DMS53 (cell line): ENCODE measurements around the gene MALAT1.

Experiments used
- DNase-seq: peaks from one replicate; lab custom pipeline; 2025; lab: John Stamatoyannopoulos, UW

The MALAT1 gene

DNA sequence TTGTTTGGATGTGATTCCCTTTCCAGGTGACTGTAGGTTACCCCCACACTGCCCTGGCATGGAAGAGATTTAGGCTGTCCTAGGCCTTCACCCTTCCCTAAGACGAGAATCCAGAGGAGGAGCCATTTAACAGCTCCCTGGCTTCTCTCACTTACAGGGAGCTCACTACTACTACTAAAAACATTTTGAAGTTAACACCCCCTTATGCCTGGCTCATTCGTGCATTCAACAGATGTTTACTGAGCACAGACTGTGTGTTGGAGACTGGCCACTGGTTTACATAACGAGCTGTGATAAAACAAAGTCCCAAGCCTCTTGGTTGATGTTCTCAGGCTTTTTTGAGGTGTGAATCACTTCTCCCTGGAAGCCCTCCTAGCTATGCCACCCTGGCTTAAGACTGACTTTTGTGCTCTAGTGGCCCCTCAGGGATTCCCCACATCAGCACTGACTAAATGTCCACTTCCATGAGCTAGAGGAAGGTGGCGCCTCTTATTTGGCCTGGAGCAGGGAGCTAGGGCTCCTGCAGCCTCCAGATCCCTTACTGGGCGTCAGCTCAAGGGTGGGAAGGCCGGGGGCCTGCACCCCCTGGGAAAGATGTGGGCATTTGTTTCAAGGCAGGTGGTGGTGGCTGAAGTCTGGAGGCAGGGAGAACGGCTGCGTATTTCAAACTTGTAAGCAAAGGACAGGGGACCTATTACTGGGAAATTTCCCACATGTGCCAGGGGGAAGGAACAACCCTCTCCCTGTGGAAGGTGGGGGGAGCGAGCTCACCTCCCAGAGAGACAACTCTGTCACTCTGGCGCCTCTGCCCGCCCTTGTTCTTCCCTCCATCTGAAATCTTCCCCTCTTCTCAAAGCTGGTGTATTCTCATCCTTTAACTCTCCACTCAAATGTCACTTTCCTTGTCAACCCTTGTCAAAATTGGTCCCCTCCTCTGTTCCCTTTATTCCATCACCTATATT is 19.4 kb upstream of the MALAT1 start:
- peak; percentile 56 for DNase-seq

DNA sequence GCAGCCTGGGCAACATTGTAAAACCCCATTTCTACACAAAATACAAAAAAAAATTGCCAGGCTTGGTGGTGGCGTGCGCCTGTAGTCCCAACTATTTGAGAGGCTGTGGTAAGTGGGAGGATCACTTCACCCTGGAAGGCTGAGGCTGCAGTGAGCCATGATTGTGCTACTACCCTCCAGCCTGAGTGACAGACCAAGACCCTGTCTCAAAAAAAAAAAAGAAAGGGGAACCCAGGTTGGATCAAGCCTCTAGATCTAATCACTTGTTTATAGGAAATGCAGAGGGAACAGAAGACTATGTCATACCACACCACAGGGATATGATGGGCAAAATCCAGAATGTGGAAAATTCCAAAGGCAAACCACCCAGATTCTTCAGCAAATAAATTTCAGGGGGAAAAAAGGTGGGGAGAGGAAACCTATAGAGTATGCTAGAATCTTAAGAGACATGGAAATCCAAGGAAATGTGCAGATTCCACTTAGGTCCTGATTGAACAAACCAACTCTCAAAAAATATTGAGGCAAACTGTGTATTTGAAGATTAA is 16.5 kb upstream of the MALAT1 start:
- no peak for DNase-seq

DNA sequence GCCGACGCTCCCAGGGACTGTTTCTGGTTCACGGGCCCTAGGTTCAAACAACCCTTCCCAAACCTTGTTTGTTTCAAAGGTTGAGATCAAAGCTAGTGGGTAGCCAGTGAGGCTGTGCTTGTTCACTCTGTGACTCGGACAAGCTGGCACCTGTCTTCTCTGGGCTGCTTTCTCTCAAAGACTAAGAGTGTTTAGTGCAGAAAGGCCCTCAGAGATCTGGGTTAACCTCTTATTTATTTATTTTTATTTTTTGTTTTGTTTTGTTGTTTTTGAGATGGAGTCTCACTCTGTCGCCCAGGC is 13.0 kb upstream of the MALAT1 start:
- no peak for DNase-seq

DNA sequence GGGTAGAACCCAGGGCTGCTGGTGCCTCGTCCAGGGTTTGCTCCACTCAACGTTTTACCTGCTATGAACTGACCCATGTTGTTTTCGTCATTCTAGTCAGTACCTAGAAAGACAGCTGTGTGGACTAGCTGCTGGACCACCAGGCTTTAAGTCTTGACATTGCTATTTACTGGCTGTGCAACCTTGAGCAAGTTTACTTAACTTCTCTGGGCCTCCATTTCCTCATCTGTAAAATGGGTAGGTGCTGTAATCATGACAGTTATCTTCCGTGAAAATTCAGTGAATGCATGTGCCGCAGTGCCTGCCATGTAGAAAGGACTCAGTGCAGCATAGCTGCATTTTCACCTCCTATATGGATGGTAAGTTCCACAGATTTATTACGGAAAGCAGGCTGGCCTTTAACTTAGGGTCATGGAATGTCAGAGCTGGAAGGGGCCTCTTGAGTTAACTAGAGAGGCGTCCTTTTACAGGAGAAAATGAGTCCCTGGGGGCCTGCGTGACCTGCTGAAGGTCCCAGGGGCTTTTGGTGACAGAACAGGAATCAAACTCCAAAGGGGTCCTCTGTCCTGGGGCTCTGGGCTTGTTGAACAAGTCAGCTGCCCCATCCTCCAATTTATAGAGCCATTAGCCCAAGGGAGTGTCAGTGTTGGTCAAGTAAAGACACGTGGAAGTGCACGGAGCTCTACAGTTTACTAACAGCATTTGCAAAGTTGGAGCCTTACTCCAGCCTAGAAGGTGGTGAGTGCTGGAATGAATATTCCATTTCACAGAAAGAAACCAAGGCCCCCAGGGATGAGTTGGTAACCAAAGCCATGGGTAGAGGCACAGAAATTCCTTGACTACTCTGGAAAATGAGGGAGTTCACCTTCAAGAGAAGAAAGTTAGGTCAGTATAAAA is 12.0 kb upstream of the MALAT1 start:
- DNase-seq = no peak

DNA sequence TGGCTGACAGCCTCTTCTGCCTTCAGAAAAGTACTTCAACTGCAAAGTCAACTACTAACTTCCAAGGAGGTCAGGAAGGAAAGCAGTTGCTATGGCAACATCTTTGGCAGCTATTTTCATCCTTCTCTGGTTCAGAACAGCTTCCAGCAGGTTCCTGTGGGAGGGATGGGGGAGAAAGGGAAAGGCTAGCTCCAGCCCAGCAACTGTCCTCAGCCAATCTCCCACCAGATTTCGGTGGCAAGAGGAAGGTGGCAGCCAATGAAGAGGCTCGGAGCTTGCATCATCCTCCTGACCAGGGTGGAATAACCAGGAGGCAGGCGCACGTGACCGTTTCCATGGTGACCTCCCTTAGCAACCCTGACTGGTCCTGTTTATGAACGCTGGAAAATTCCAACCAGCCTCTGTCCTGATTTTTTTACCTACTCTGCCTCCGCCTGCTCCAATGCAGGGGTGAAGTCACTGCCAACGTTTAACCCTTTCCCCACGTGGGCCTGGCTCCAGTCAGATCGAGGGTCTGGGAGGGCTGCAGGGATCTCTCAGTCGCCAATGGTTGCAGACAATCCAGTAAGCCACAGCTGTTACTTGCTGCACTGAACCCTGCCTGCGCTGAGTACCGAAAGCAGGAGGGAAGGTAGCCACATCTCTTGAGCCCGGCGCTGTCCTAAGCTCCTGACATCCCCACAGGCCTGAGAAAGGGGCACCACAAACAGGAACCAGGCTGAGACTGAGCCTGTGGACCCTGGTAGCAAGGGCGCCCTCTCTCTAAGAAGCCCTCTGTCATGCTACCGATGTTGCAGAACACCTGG is 11.2 kb upstream of the MALAT1 start:
- DNase-seq = peak; percentile 100

DNA sequence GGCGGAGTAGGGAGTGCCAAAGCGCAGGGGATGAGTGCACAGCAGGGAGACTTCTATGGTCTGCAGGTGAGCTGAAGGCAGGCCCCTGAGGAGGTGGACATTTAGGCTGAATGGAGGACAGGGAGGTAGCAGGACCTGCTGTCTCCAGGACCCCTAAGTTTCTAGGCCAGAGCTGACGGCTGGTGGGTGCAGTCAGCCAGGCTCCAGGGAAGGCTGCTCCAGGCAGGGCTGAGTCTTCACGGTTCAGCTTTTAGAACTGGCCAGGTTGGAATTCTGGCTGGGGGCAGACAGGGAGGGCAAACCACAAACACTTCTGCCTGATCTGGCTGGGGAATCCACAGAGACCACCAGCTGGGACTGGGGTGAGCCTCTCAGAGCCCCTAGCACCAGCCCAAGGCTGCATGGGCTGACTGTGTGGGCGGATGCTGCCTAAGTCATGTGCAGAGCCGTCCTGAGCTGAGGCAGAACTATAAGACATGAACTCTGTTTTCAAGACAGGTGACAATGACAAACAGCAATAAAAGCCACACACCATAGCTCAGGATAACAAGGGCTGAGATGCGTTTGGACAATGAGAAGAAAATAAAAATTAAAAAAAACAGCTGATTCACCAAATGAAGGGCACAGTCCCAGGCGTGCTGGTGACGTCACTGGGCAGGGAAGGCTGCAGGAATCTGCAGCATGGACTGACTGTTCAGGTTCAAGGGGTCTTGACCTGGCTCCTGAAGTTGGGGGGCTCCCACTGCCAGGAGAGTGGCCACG is 10.4 kb upstream of the MALAT1 start:
- DNase-seq = peak; percentile 68

DNA sequence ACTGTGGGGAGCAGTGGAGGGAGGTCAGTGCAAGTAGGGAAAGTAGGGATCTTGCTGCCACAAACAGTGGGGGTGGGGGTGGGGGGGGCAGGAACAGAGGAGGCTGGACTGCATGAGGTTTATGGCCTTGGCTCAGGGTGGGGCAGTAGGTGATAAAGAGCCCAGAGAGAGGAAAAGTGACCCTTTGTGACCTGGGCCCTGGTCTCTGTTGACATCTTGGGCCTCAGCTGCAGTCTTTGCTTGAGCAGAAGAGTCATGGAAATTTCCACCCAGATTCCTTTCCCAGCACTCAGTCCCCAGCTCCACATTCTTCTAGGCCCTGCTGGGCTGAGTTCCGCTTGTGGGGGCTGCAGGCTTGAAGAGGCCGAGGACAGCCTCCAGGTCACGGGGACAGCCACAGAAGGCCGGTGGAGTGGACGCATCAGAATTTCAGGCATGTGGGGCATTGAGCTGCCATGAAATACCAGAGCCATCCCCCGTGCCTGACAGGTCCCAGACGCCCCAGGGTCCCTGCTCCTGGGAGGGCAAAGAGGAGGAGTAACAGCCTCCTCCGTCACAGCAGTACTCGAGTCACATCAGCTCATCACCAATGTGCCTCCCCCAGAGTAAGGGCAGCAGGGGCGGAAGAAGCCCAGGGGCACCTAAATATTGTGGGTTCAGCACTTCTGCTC is 9.7 kb upstream of the MALAT1 start:
- DNase-seq = no peak

DNA sequence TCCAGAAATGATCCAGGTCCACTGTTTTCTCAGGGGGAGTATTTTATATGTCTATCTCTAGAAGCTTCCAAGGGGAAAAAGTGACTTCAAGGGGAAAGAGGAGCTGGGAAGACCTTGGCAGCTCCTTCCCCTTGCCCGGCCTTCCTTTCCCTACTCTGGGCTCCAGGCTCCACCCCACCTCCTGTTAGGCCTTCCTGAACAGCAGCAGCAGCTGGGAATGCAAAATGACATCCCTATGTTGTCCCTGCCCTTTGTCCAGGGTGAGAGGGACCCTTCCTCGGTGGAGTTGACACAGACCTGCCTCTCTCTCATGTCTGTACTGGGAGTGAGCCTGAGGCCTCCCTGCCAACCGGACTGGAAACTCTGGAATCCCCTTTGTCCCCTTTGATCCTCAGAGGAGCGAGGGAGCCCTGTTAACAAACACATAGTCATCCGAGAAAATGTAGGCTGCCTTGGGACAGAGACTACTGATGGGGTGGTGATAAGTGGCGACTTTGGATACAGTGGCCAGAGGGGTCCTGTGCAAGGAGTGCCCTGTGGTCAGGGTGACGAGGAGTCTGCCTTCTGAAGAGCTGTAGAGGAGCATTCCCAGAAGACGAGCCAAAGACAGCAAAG is 9.0 kb upstream of the MALAT1 start:
- DNase-seq = no peak

DNA sequence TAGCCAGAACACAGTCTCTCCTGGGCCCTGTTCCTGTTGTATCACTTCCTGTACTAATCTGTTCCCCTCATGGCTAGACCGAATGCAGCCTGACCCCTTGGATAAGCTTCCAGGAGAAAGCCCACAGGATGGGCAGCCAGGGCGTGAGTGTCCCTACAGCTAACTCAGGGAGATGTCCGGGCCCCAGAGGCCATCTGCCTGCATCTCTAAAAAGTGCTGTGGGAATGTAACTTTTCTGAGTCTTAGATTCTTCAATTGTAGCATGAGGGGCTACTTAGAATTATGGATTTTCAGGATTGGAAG is 7.7 kb upstream of the MALAT1 start:
- no peak for DNase-seq

DNA sequence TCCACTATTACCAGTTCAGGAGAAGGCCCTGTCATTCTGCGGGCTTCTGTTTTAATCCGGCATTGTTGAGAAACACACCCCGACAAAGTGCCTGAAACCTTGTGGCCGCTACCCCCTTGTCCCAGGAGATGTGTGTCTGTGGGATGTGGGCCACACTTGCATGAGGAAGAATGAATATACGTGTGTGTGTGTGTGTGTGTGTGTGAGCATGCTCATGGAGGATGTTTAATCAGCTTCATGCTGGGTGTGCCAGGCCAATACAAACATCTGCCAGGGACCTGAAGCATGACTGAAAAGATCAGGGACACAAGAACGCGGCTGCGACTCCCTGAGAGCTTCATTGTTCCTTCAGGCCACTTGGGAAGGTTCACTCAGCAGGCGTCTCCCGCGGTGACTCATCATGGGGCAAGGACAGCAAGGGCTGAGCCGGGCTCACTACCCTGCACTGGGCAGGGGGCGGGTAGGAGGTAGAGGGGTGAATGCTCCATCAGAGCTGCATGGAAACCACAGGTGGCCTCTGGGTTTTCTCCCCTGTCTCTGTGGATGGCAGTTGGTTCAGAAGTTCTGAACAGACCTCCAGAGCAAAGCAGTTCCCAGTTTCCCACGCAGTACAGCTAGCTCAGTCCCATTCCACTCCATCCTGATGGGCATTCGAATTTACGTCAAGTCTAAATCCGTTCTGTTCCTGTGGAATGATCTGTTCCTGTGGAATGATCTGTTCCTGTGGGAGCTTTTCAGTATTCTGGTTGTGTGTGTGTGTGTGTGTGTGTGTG is 7.0 kb upstream of the MALAT1 start:
- peak; percentile 98 for DNase-seq

DNA sequence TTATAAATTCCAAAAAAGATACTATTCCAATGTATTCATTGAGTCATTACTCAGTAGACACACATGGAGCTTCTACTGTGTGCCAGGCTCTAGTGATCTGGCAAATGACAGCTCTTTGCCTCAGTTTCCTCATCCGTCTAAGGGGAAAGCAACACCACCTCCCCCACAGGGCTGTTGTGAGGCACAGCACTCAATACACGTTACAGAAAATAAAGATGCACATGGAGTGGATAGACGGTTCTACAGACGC is 6.5 kb upstream of the MALAT1 start:
- DNase-seq = no peak

DNA sequence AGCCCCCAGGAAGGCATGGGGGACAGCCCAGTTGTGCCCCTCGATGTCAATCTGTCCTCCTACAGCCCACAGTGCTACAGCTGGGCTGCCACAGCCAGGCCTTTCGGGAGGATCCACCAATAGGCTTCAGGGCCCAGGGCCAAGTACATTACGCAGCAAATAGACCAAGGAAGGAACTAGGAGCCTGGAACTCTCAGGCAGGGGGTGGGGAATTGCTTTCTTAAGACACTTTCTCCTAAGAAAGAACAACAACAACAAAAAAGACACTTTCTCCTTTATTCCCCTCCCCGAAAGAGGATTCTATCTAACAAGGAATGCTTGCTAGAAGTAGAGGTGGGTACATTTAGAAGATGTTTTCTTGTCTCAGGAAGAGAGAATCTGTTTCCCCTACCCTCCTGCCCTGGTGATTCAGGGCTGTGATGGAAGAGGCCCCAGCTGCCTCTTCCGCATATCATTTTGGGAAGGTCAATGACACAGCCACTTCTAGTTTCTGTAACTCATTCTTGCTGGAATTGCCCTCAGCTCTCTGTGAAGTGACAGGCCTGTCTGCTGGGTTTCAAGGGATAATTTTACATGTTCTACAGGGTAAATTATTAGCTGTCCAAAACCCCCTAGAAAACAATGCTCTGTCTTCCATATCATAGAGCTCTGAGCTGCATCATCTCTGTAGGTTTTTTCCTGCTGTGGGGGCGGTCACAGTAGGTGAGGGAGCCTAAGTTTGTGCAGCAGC is 6.0 kb upstream of the MALAT1 start:
- DNase-seq = peak; percentile 73

DNA sequence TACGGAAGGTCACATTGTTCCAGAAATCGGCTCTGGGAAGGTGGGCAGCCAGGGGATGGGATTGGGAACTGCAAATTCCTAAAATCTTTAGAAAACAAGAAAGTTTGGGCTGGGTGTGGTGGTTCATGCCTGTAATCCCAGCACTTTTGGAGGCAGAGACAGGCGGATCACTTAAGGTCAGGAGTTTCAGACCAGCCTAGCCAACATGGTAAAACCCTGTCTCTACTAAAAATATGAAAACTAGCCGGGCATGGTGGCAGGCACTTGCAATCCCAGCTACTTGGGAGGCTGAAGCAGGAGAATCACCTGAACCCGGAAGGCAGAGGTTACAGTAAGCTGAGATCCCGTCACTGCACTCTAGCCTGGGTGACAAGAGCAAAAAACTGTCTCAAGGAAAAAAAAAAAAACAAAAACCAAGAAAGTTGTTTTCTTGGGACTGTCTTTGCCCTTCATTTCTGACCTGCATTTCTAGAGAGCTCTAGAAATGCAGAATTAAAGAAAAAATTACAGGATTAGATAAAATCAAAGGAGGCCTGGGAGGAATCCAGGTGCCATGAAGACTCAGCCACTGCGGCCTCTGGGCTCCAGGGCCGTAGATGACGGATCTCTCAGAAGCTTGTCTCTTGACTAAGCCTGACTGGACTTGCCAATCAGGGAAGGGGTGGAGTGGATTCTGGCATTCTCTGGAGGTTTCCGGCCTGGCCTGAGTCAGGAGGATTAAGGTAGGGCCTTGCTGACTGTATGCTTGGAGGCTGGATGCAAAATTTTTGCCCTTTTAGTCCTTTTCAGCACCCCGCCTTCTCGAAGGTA is 5.3 kb upstream of the MALAT1 start:
- no peak for DNase-seq

DNA sequence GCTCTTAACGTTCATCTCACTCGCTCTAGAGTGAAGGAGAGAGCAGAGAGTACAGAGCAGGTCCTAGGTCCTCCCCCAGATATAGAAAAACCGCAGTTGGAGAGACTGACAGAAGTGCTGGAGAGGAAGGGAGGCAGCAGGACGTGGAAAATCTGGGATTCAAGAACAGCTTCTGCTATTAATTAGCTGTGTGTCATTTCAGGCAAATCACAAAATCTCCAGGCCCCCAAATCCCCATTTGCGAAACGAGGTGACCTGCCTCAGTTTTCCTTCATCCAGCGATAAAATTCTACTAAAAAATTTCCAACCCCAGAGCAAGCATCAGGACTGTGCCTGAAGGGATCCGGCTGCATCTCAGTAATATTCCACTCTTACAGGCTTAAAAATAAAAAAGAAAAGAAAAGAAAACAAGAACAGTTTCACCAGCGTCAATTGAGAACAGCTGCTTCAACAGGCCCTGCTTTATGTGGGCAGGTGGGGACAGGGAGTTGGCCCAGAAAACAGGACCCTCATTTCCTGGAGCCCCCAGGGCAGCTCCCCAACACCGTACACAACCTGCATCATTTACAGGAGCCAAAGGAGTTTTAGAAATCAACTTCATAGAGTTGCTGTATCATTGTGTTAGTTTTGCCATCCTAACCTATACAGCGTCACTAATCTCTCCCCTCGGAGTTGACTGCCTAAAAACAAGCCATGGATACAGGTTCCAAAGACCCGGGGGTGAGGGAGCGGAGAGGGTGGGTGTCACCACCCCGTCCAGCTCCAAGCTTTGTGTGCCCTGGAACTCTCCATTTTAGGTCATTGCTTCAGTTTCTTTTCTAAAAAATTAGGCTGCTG is 2.3 kb upstream of the MALAT1 start:
- DNase-seq = peak; percentile 69

DNA sequence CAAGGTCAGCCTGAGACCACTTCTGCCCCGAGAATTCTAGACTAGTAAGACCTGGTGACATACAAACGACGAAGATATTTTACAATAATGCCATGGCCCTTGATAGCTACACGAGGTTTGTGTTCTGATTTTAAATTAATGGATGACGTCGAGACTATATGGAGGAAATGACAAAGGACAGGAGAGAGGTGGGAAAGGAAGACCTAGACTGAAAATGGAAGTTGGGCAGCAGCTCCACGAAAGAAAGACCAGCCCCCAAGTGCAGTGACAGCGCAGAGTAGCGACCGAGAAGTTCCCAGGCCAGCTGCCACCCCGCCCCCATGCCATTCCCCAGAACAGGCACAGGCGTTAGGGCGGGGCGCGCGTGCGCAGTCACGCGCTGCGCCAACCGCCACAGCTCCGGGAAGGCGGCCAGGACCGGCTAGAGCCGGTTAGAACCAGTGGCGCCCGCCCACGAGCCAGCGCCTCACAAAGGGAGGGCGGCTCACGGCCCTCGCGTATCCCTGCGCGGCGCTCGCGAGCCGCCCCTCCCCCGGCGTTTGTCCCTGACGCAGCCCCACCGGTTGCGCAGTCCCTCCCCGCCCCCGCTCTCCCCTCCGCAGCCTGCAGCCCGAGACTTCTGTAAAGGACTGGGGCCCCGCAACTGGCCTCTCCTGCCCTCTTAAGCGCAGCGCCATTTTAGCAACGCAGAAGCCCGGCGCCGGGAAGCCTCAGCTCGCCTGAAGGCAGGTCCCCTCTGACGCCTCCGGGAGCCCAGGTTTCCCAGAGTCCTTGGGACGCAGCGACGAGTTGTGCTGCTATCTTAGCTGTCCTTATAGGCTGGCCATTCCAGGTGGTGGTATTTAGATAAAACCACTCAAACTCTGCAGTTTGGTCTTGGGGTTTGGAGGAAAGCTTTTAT is 1.5 kb upstream of the MALAT1 start:
- peak; percentile 99 for DNase-seq

DNA sequence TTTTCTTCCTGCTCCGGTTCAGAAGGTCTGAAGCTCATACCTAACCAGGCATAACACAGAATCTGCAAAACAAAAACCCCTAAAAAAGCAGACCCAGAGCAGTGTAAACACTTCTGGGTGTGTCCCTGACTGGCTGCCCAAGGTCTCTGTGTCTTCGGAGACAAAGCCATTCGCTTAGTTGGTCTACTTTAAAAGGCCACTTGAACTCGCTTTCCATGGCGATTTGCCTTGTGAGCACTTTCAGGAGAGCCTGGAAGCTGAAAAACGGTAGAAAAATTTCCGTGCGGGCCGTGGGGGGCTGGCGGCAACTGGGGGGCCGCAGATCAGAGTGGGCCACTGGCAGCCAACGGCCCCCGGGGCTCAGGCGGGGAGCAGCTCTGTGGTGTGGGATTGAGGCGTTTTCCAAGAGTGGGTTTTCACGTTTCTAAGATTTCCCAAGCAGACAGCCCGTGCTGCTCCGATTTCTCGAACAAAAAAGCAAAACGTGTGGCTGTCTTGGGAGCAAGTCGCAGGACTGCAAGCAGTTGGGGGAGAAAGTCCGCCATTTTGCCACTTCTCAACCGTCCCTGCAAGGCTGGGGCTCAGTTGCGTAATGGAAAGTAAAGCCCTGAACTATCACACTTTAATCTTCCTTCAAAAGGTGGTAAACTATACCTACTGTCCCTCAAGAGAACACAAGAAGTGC is 661 bp upstream of the MALAT1 start:
- peak; percentile 82 for DNase-seq
